Stimulated activated CD4-positive, alpha-beta T cell treated with anti-CD3 and anti-CD28 coated beads, Interleukin-15, amount 100 ng/mL, for 1 hour (primary cell): ENCODE results near the gene OR2T29.
"Not testable (repeated sequence)": the region's sequence is repeated elsewhere in the genome, so short reads cannot be mapped to it uniquely, and the experiment has no call there.

Experiments
- DNase-seq, 2 donors: peaks; one replicate each; pipeline ENCODE4 v3.0.0-alpha.2; 2020; ENCODE audit warnings: low read depth in 1 of 2, low spot score in 1 of 2

Gene OR2T29

GRCh38 chr1:248510217-248510616 is 52.4 kb downstream of the OR2T29 start:
- not testable (repeated sequence) for DNase-seq

GRCh38 chr1:248507773-248508172 is 54.8 kb downstream of the OR2T29 start, which contains the start of gene OR2G6:
OR2G6 (plus strand) TSS chr1:248508073; CDS start chr1:248521647, 13,574 bp downstream.
- DNase-seq: not testable (repeated sequence)
